Ascending aorta (tissue), 2 donors: ENCODE results near the gene ZNF227. TPM values are rescaled to one million over a fixed set of nuclear protein-coding genes. Genes with fewer than 3 reads are reported as not detected.

Experiments
- DNase-seq, 2 donors: peaks; one replicate each; pipeline ENCODE4 v3.0.0-alpha.2; 2019; ENCODE audit warnings: low spot score in 2 of 2
- H3K27ac ChIP-seq, 2 donors: fragments of 200-600 bp; sonication (generic); one replicate each; pipeline ENCODE4 v1.5.1; 2016 to 2017; ENCODE audit warnings: mild to moderate bottlenecking in 1 of 2
- H3K27me3 ChIP-seq: fragments of 200-600 bp; sonication (generic); one replicate; pipeline ENCODE4 v1.5.1; 2017
- H3K36me3 ChIP-seq, 2 donors: fragments of 200-600 bp; sonication (generic); one replicate each; pipeline ENCODE4 v1.5.1; 2016
- H3K4me1 ChIP-seq, 2 donors: fragments of 200-600 bp; sonication (generic); one replicate each; pipeline ENCODE4 v1.5.1; 2016 to 2017; ENCODE audit warnings: mild to moderate bottlenecking in 1 of 2
- H3K4me3 ChIP-seq, 2 donors: fragments of 200-600 bp; sonication (generic); one replicate each; pipeline ENCODE4 v1.5.1; 2016 to 2017; ENCODE audit warnings: mild to moderate bottlenecking in 1 of 2
- H3K9me3 ChIP-seq, 2 donors: fragments of 200-600 bp; sonication (generic); one replicate each; pipeline ENCODE4 v1.5.1; 2016
- intact Hi-C: fragments of 100-400 bp; cut with DNase I; formaldehyde crosslinking; loops from one replicate; pipeline ENCODE4 v1.15.1; 2023
- total RNA-seq: library from RNA; depleted of rRNA; stranded (reverse); fragments of >200 nt; gene quantifications from one replicate; pipeline ENCODE4 v1.1.0, GENCODE V29; 2016
- TF ChIP-seq, protein P1 (sequence below), 3 experiments: fragments of 200-600 bp in 2 of 3; fragments of 450-650 bp in 1 of 3; sonication (generic) in 2 of 3; IDR thresholded peaks; one replicate each; pipeline ENCODE4 v1.5.1; 2016 to 2019; ENCODE audit warnings: antibody characterized with exemption in 3 of 3, mild to moderate bottlenecking in 1 of 3, moderate library complexity in 1 of 3

The ZNF227 gene
- total RNA-seq, 1 donor from 2014 or later: 7.1 TPM

DNA sequence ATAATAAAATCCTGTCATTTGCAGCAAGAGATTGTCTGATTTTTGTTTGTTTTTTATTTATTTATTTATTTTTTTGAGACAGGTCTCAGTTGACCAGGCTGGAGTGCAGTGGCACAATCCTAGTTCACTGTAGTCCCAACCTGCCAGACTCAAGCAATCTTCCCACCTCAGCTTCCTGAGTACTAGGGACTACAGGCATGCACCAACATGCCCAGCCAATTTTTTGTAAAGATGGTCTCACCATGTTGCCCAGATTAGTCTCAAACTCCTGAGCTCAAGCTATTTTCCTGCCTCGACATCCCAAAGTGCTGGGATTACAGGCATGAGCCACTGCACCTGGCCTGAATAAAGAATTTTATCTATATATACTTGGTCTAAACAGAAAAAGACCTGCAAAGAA is 65.0 kb downstream of the ZNF227 start:
- intact Hi-C loops: no loop called here
- peaks cover 13 to 29% of the 10 kb centered on the region in 2 donors for H3K36me3 ChIP-seq
- H3K9me3 ChIP-seq: peaks cover 65 to 98% of the 10 kb centered on the region in 2 donors

DNA sequence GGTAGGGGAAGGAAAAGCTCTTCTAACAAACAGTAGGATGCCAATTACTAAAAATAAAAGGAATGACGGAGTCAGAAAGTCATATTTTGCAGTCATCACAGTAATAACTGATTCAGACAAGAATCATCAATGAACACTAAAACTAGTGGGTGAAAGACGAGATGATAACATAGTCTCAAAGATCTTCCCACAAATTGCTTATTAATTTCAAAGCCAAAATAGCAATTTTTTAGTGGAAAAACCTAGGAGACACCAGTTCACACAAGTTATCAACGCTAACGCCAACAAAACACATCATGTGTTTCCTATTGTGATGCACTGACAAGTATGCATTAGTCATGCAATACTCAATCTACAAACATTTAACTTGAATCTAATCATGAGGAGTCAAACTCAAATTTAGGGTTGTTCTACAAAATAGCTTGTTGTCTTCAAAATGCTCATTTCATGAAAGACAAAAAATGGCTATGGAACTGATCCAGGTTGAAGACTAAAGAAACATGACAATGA is 65.9 kb downstream of the ZNF227 start:
- H3K4me3 ChIP-seq: no peak overlapping the region
- H3K9me3 ChIP-seq: peaks cover 72 to 98% of the 10 kb centered on the region in 2 donors
- intact Hi-C loops: no loop called here
- H3K36me3 ChIP-seq: peaks cover 13 to 33% of the 10 kb centered on the region in 2 donors
- H3K27me3 ChIP-seq: no peaks in the 10 kb centered on the region
- no peak for DNase-seq
- H3K27ac ChIP-seq: no peak overlapping the region
- no peaks in the 10 kb centered on the region for H3K4me1 ChIP-seq
- TF ChIP-seq, protein P1, sequence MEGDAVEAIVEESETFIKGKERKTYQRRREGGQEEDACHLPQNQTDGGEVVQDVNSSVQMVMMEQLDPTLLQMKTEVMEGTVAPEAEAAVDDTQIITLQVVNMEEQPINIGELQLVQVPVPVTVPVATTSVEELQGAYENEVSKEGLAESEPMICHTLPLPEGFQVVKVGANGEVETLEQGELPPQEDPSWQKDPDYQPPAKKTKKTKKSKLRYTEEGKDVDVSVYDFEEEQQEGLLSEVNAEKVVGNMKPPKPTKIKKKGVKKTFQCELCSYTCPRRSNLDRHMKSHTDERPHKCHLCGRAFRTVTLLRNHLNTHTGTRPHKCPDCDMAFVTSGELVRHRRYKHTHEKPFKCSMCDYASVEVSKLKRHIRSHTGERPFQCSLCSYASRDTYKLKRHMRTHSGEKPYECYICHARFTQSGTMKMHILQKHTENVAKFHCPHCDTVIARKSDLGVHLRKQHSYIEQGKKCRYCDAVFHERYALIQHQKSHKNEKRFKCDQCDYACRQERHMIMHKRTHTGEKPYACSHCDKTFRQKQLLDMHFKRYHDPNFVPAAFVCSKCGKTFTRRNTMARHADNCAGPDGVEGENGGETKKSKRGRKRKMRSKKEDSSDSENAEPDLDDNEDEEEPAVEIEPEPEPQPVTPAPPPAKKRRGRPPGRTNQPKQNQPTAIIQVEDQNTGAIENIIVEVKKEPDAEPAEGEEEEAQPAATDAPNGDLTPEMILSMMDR (IDR thresholded peaks at IDR 0.05): no peak

More for the DNA sequence above, 65.0 kb downstream of the ZNF227 start:
- TF ChIP-seq, protein P1 (IDR thresholded peaks at IDR 0.05): no peak
- Histone ChIP-seq H3K4me1 (no peaks in the 10 kb centered on the region), H3K27me3 (no peaks in the 10 kb centered on the region), H3K4me3 (no peak overlapping the region), H3K27ac (no peak overlapping the region)
- DNase-seq: no peak

DNA sequence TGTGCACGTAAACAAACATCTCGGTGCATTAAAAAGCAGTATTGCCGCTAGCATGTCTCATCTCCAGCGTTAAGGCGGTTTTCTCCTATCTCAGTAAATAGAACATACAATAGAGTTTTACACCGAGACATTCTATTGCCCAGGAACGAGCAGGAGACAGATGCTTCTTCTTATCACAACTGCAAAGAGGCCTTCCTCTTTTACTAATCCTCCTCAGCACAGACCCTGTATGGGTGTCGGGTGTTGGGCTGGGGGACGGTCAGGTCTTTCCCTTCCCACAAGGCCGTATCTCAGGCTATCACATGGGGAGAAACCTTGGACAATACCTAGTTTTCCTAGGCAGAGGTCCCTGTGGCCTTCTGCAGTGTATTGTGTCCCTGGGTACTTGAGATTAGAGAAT is 68.6 kb downstream of the ZNF227 start:
- intact Hi-C loops: no loop called here
- no peak overlapping the region for H3K4me3 ChIP-seq
- H3K27me3 ChIP-seq: no peaks in the 10 kb centered on the region
- peaks cover 73 to 98% of the 10 kb centered on the region in 2 donors for H3K9me3 ChIP-seq
- no peak for DNase-seq
- H3K36me3 ChIP-seq: peaks cover 0 to 15% of the 10 kb centered on the region in 2 donors
- TF ChIP-seq, protein P1 (IDR thresholded peaks at IDR 0.05): no peak
- no peak overlapping the region for H3K27ac ChIP-seq
- H3K4me1 ChIP-seq: no peaks in the 10 kb centered on the region

DNA sequence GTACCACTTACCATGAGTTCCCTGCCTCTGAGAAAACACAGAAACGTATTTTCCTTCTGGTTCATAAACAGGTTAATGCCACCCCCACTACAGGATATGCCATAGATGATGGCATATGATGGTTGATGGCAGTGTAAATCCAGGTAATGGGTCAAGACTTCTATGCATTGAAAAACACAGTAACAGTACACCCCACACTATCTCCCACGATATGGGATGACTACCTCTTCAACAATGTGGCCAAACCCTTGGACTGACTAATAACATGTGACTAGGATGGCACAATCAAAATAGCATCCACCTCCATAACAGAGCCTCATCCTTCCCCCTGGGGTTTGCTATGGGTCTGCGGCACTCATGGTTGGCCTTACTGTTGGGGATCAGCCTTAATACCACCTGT is 70.5 kb downstream of the ZNF227 start:
- H3K4me3 ChIP-seq: no peak overlapping the region
- no peaks in the 10 kb centered on the region for H3K27me3 ChIP-seq
- H3K36me3 ChIP-seq: peaks cover 9 to 21% of the 10 kb centered on the region in 2 donors
- TF ChIP-seq, protein P1 (IDR thresholded peaks at IDR 0.05): no peak
- H3K27ac ChIP-seq: no peak overlapping the region
- H3K4me1 ChIP-seq: no peaks in the 10 kb centered on the region
- DNase-seq: no peak
- peaks cover 78 to 98% of the 10 kb centered on the region in 2 donors for H3K9me3 ChIP-seq
- intact Hi-C loops: no loop called here

DNA sequence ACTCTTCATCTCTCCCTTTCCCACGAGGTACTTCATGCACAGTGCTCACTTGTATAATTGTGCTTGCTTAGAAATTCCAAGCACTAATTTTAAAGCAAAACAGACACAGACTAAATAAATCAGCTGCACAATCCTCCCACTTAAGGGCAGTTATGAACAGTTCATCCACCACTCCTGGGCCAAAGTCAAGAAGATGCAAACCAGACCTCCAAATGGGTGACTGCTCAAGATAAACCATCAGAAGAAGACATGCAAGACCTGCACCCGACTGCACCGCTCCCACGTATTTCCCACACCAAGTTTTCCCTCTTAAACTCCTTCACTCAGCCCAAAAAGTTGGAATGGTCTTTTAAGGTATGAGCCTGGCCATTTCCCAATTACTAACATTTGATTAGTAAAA is 72.6 kb downstream of the ZNF227 start:
- Histone ChIP-seq H3K27ac (no peak overlapping the region), H3K4me3 (no peak overlapping the region), H3K27me3 (no peaks in the 10 kb centered on the region), H3K36me3 (peaks cover 31 to 36% of the 10 kb centered on the region in 2 donors), H3K4me1 (no peaks in the 10 kb centered on the region), H3K9me3 (peaks cover 75 to 98% of the 10 kb centered on the region in 2 donors)
- intact Hi-C loops: no loop called here
- TF ChIP-seq, protein P1 (IDR thresholded peaks at IDR 0.05): no peak
- DNase-seq: no peak

Other genes starting within 250 kb of the ZNF227 start
- not detected for gene ZNF155, start 228.3 kb upstream of the ZNF227 start, total RNA-seq
- gene ZNF230, start 209.6 kb upstream of the ZNF227 start, total RNA-seq: 0.32 TPM
- gene ZNF222, start 187.2 kb upstream of the ZNF227 start, total RNA-seq: 0.43 TPM
- gene ZNF223, start 160.5 kb upstream of the ZNF227 start, total RNA-seq: not detected
- 0.21 TPM for gene ZNF284, start 140.4 kb upstream of the ZNF227 start, total RNA-seq
- gene ZNF224, start 118.2 kb upstream of the ZNF227 start, total RNA-seq: 119 TPM
- gene ZNF225, start 99.1 kb upstream of the ZNF227 start, total RNA-seq: 3.3 TPM
- 7.9 TPM for gene ZNF234, start 71.0 kb upstream of the ZNF227 start, total RNA-seq
- gene ZNF226, start 47.4 kb upstream of the ZNF227 start, total RNA-seq: 4.7 TPM
- gene ZNF233, start 47.4 kb downstream of the ZNF227 start, total RNA-seq: not detected
- gene ZNF235, start 92.5 kb downstream of the ZNF227 start, total RNA-seq: 6.6 TPM
- 0.11 TPM for gene ZNF112, start 144.1 kb downstream of the ZNF227 start, total RNA-seq
- gene ZNF285, start 189.1 kb downstream of the ZNF227 start, total RNA-seq: not detected
- 2.1 TPM for gene ZNF229, start 235.9 kb downstream of the ZNF227 start, total RNA-seq